WI38 (cell line): ENCODE measurements around the gene FEN1.
A peak's percentile ranks its signal among the peaks of the same experiment; 100 is the strongest.

Experiments
- H3K4me3 ChIP-seq: 2 replicates; pipeline ENCODE4 v1.5.1; 2011; ENCODE audit warnings: low read depth, mild to moderate bottlenecking, control low read depth, low read length
- CTCF ChIP-seq: IDR thresholded peaks from 2 replicates; pipeline ENCODE4 v1.5.1; 2012; ENCODE audit warnings: low read depth, mild to moderate bottlenecking, control low read depth, low read length

Gene FEN1

GRCh38 chr11:61771985-61772455 lies 20.7 kb upstream of the FEN1 start:
- H3K4me3 ChIP-seq: no peak overlapping the region
- TF ChIP-seq CTCF: no peak

GRCh38 chr11:61773356-61773755 lies 19.4 kb upstream of the FEN1 start:
- TF ChIP-seq CTCF: no peak
- H3K4me3 ChIP-seq: no peak overlapping the region

- TF ChIP-seq CTCF: no peak
- H3K4me3 ChIP-seq: no peak overlapping the region
These were observed 18.9 kb upstream of the FEN1 start for GRCh38 chr11:61773809-61774208.

- TF ChIP-seq CTCF: no peak
- no peak overlapping the region for H3K4me3 ChIP-seq
These were observed 18.3 kb upstream of the FEN1 start for GRCh38 chr11:61774411-61774810.

- H3K4me3 ChIP-seq: no peak overlapping the region
- no peak for TF ChIP-seq CTCF
These were observed 17.6 kb upstream of the FEN1 start for GRCh38 chr11:61775106-61775505.

- TF ChIP-seq CTCF: no peak
These were observed 16.8 kb upstream of the FEN1 start for GRCh38 chr11:61775606-61776554.

GRCh38 chr11:61776561-61777075 lies 16.1 kb upstream of the FEN1 start:
- peak; percentile 86 for TF ChIP-seq CTCF
- no peak overlapping the region for H3K4me3 ChIP-seq

More at GRCh38 chr11:61775606-61776554, 16.8 kb upstream of the FEN1 start:
- H3K4me3 ChIP-seq: no peak overlapping the region
